ENCODE results near the gene USP47. TPM values are rescaled to one million over a fixed set of nuclear protein-coding genes. Genes with fewer than 3 reads are reported as not detected.
"Not testable (repeated sequence)": the region's sequence is repeated elsewhere in the genome, so short reads cannot be mapped to it uniquely, and the experiment has no call there.

The USP47 gene
- total RNA-seq, 1 experiment from 2014 or later: 45.2 TPM

DNA sequence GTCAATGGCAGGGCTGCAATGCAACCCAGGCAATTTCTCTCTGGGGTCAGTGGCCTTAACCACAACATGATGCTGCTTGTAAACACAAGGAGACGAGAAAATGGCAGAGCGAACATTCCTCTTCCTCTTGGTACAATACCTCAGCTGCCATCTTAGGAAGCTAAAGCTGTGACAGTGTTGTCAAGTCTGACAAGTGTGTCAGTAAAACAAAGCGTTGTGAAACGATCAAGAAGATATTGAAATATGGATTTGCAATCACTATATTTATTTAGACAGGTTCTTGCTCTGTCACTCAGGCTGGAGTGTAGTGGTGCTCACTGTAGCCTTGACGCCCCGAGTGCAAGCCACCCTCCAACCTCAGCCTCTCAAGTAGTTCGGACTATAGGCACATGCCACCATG, 14.5 kb upstream of the USP47 start:
- no peak for ATAC-seq

DNA sequence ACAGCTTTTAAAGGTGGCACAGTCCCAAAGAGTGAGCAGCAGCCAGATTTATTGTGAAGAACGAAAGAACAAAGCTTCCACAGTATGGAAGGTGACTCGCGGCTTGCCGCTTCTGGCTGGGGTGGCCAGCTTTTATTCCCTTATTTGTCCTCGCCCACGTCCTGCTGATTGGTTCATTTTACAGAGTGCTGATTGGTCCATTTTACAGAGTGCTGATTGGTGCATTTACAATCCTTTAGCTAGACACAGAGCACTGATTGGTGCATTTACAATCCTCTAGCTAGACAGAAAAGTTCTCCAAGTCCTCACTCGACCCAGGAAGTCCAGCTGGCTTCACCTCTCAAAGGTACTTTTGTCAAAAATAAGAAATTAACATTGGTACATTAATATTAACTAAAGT, 10.4 kb upstream of the USP47 start:
- H3K9me3 ChIP-seq (ENCODE audit: low read length); DNase-seq; ATAC-seq; H4K20me1 ChIP-seq (ENCODE audit: low read length); H3K4me3 ChIP-seq (ENCODE audit: low read length); H2AFZ ChIP-seq (ENCODE audit: low read length); H3K9me2 ChIP-seq (replicated peaks; ENCODE audit: low read length); intact Hi-C loops (cut with micrococcal nuclease); CTCF ChIA-PET; H3K9ac ChIP-seq (ENCODE audit: low read length); H3K4me2 ChIP-seq (ENCODE audit: low read length); H3K36me3 ChIP-seq (ENCODE audit: low read depth, low read length); BruUV-seq (replicated peaks); H3K27me3 ChIP-seq (ENCODE audit: low read length); H3F3A ChIP-seq (ENCODE audit: low read length, unreplicated experiment); POLR2A ChIA-PET (ENCODE audit: unreplicated experiment); H3K27ac ChIP-seq (ENCODE audit: low read length); H3K4me1 ChIP-seq (ENCODE audit: insufficient read depth, low read length); H3K79me2 ChIP-seq (ENCODE audit: low read length): not testable (repeated sequence)

More for the DNA sequence above, 14.5 kb upstream of the USP47 start:
- intact Hi-C loops (cut with micrococcal nuclease): no loop called here
- H4K20me1 ChIP-seq (ENCODE audit: low read length): no peaks in the 10 kb centered on the region
- ChIA-PET CTCF (interaction anchor here (0.6 kb wide), 1 partner anchor 33 kb away, joined by 4 read pairs; no protein-coding TSS in a partner anchor), POLR2A (ENCODE audit: unreplicated experiment) (no interaction called here)
- H3K4me1 ChIP-seq (ENCODE audit: insufficient read depth, low read length): no peaks in the 10 kb centered on the region
- TF ChIP-seq EZH2 (IDR thresholded peaks at IDR 0.05; ENCODE audit: low read length, unreplicated experiment) (no peak), EZH2phosphoT487 (IDR thresholded peaks at IDR 0.05; ENCODE audit: borderline replicate concordance, low read length) (no peak)
- TF ChIP-seq, protein P1, sequence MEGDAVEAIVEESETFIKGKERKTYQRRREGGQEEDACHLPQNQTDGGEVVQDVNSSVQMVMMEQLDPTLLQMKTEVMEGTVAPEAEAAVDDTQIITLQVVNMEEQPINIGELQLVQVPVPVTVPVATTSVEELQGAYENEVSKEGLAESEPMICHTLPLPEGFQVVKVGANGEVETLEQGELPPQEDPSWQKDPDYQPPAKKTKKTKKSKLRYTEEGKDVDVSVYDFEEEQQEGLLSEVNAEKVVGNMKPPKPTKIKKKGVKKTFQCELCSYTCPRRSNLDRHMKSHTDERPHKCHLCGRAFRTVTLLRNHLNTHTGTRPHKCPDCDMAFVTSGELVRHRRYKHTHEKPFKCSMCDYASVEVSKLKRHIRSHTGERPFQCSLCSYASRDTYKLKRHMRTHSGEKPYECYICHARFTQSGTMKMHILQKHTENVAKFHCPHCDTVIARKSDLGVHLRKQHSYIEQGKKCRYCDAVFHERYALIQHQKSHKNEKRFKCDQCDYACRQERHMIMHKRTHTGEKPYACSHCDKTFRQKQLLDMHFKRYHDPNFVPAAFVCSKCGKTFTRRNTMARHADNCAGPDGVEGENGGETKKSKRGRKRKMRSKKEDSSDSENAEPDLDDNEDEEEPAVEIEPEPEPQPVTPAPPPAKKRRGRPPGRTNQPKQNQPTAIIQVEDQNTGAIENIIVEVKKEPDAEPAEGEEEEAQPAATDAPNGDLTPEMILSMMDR (conservative IDR thresholded peaks at IDR 0.05; ENCODE audit: low read depth, low read length): no peak
- H3K79me2 ChIP-seq (ENCODE audit: low read length): no peaks in the 10 kb centered on the region
- BruUV-seq (replicated peaks): no TSS peak
- H3K27me3 ChIP-seq (ENCODE audit: low read length): no peaks in the 10 kb centered on the region
- no peaks in the 10 kb centered on the region for H3K36me3 ChIP-seq (ENCODE audit: low read depth, low read length)
- no peaks in the 10 kb centered on the region for H3K9me2 ChIP-seq (replicated peaks; ENCODE audit: low read length)
- no peak overlapping the region for H2AFZ ChIP-seq (ENCODE audit: low read length)
- no peak overlapping the region for H3K4me3 ChIP-seq (ENCODE audit: low read length)
- H3K4me2 ChIP-seq (ENCODE audit: low read length): no peak overlapping the region
- H3K27ac ChIP-seq (ENCODE audit: low read length): no peak overlapping the region
- no peak for DNase-seq
- H3F3A ChIP-seq (ENCODE audit: low read length, unreplicated experiment): no peaks in the 10 kb centered on the region
- H3K9me3 ChIP-seq (ENCODE audit: low read length): no peaks in the 10 kb centered on the region
- no peak overlapping the region for H3K9ac ChIP-seq (ENCODE audit: low read length)

DNA sequence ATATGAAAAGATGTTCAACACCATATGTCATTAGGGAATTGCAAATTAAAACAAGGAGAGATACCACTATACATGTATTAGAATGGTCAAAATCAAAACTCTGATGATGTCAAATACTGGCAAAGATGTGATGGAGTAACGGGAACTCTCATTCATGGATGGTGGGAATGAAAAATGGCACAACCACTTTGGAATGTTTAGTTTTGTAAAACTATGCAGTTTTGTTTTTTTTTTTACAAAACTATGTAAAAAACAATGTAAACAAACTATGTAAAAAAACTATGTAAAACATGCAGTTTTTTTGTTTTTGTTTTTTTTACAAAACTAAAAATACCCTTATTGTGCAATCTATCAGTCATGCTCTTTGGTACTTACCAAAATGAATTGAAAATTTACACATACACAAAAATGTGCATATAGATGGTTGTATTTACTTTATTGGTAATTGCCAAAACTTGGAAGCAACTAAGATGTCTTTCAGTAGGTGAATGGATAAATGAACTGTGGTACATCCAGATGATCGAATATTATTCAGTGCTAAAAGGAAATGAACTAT, 5.0 kb upstream of the USP47 start:
- Histone ChIP-seq H3K36me3 (ENCODE audit: low read depth, low read length) (no peaks in the 10 kb centered on the region), H2AFZ (ENCODE audit: low read length) (no peak overlapping the region), H3F3A (ENCODE audit: low read length, unreplicated experiment) (no peaks in the 10 kb centered on the region), H3K4me1 (ENCODE audit: insufficient read depth, low read length) (peaks cover 6% of the 10 kb centered on the region; the same call in 1 of the 2 replicates), H3K4me3 (ENCODE audit: low read length) (no peak overlapping the region), H3K4me2 (ENCODE audit: low read length) (no peak overlapping the region), H3K9me3 (ENCODE audit: low read length) (0 out of 2 replicates have a peak, but pooled peaks cover 8% of the 10 kb centered on the region), H4K20me1 (ENCODE audit: low read length) (no peaks in the 10 kb centered on the region), H3K79me2 (ENCODE audit: low read length) (no peaks in the 10 kb centered on the region; the same call in 1 of the 2 replicates), H3K9me2 (replicated peaks; ENCODE audit: low read length) (no peaks in the 10 kb centered on the region), H3K9ac (ENCODE audit: low read length) (no peak overlapping the region), H3K27me3 (ENCODE audit: low read length) (no peaks in the 10 kb centered on the region), H3K27ac (ENCODE audit: low read length) (no peak overlapping the region)
- intact Hi-C loops (cut with micrococcal nuclease): no loop called here
- no peak for ATAC-seq
- POLR2A ChIA-PET (ENCODE audit: unreplicated experiment): no interaction called here
- no peak for DNase-seq
- BruUV-seq (replicated peaks): no TSS peak
- TF ChIP-seq EZH2 (IDR thresholded peaks at IDR 0.05; ENCODE audit: low read length, unreplicated experiment) (no peak), EZH2phosphoT487 (IDR thresholded peaks at IDR 0.05; ENCODE audit: borderline replicate concordance, low read length) (no peak)
- TF ChIP-seq, protein P1 (conservative IDR thresholded peaks at IDR 0.05; ENCODE audit: low read depth, low read length): no peak
- CTCF ChIA-PET: no interaction called here

Data from PC-3 (cell line).